ENCODE data around the gene RAD51B. TPM values are rescaled to one million over a fixed set of nuclear protein-coding genes. Genes with fewer than 3 reads are reported as not detected.

The RAD51B gene
- total and polyA plus RNA-seq, 2 donors (not counting 1 experiment from before 2014, with no cell fraction given): 4.6 to 16.3 TPM

DNA sequence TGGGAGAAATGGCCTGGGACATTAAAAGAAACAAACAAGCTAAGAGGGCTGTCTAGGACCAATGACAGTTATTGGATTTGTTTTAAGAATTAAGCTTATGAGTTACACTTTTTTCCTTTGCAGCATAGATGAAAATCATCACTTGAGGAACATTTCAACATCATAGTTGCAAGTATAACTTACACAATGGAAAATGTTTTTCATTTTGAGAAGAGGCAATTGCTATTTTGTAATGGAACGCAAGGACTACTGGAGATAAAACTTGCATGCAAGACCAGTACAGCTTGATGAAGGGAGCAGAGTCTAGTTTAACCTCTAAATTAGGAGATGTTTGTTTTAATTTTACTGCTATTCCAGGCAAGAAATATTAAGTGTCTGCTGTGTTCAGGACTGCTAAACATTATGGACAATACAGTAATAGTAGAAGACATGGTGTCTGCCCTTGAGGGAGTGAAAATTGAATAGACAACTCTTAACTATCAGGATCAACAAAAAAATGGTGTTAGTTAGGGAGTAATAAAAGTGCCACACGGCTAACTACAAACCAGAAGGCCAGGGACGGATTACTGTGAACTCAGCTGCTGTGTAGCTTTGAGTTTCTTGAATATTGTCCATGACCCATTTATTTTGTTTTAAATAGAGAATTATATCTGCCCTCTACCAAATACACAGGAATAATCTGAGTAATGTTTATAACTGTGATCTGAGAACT, 374.5 kb downstream of the RAD51B start:
- H2AFZ ChIP-seq (ENCODE audit: low read length): no peak overlapping the region

DNA sequence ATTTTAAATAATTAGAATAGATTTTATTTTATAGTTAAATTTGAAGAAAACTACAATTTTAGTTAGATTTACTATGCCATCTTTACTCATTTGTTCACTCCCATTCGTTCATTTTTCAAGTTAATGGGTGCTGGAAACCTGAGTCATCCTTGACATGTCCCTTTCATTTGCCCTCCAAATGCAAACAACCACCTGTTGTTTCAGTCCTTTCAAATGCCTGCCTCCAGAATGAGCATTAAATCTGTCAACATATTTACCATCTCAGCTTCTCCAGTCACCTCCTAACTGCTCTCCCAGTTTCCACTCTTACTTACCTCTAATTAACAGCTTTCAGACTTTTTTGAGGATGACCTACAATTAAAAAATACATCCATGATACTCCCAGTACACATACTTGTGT, 375.5 kb downstream of the RAD51B start:
- TF ChIP-seq EZH2 (IDR thresholded peaks at IDR 0.05; ENCODE audit: low read length, missing control alignments): no peak
- TF ChIP-seq, protein P1, sequence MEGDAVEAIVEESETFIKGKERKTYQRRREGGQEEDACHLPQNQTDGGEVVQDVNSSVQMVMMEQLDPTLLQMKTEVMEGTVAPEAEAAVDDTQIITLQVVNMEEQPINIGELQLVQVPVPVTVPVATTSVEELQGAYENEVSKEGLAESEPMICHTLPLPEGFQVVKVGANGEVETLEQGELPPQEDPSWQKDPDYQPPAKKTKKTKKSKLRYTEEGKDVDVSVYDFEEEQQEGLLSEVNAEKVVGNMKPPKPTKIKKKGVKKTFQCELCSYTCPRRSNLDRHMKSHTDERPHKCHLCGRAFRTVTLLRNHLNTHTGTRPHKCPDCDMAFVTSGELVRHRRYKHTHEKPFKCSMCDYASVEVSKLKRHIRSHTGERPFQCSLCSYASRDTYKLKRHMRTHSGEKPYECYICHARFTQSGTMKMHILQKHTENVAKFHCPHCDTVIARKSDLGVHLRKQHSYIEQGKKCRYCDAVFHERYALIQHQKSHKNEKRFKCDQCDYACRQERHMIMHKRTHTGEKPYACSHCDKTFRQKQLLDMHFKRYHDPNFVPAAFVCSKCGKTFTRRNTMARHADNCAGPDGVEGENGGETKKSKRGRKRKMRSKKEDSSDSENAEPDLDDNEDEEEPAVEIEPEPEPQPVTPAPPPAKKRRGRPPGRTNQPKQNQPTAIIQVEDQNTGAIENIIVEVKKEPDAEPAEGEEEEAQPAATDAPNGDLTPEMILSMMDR (conservative IDR thresholded peaks at IDR 0.05 in 1 of 2, IDR thresholded peaks at IDR 0.05 in 1 of 2; ENCODE audit: low read depth in 1 of 2, low read length in 2 of 2): no peak

More for the DNA sequence above, 374.5 kb downstream of the RAD51B start:
- Histone ChIP-seq H3K4me2 (ENCODE audit: extremely low read depth, insufficient read depth, low read length) (no peak overlapping the region), H3K79me2 (ENCODE audit: control insufficient read depth, insufficient read depth, low read length) (no peaks in the 10 kb centered on the region), H4K20me1 (ENCODE audit: control insufficient read depth, extremely low read depth, insufficient read depth, low read length) (no peaks in the 10 kb centered on the region), H3K9me3 (ENCODE audit: control insufficient read depth, insufficient read depth, low read depth, low read length) (no peaks in the 10 kb centered on the region), H3K27ac (ENCODE audit: insufficient read depth, low read length) (no peak overlapping the region), H3K36me3 (ENCODE audit: control insufficient read depth, insufficient read depth, low read length) (no peaks in the 10 kb centered on the region), H3K27me3 (ENCODE audit: control insufficient read depth, insufficient read depth, low read length) (no peaks in the 10 kb centered on the region), H3K4me3 (replicated peaks in 1 of 4; ENCODE audit: control extremely low read depth in 1 of 4, insufficient read depth in 1 of 4, low read depth in 3 of 4, low read length in 4 of 4) (no peak overlapping the region), H3K4me1 (ENCODE audit: control insufficient read depth, extremely low read depth, insufficient read depth, low read length) (no peaks in the 10 kb centered on the region), H3K9ac (ENCODE audit: insufficient read depth, low read length) (no peak overlapping the region)
- TF ChIP-seq EZH2 (IDR thresholded peaks at IDR 0.05; ENCODE audit: low read length, missing control alignments): no peak
- TF ChIP-seq, protein P1 (conservative IDR thresholded peaks at IDR 0.05 in 1 of 2, IDR thresholded peaks at IDR 0.05 in 1 of 2; ENCODE audit: low read depth in 1 of 2, low read length in 2 of 2): no peak
- DNase-seq (ENCODE audit: low read depth in 2 of 2): peak in 1 of 2 donors; percentile 42

DNA sequence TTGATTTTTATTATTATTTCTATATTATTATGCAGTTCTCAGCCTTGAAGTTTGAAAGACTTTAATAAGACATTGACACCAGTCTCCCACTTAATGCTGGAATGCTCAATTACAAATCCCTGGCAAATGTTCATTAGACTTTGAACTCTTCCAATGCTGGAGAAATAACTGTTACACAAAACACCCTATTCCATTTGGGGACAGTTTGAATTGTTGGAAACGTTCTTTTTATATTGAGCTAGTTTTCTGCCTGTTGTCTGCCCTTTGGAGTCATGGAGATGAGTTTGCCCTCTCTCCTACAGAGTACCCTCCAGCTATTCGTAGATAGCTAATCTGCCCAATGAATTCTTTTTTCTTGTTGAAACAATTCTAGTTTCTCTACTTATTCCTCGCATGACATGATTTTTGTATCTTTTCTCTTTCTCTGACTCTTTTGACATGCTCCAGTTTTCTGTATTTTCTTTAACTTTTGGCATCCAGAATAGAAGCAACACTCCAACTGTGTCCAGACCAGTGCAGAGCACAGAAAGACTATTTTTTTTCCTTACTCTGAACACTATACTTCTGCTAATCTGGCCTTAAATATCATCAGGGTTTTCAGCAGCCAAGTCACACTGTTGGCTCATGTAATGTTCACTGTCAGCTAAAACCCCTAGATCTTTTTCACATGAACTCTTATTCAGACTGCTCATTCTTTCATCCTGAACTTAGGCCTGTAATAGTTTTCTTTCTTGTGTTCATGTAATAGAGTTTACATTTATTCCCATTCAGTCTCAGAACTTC, 379.3 kb downstream of the RAD51B start:
- no peak overlapping the region for H3K9ac ChIP-seq (ENCODE audit: insufficient read depth, low read length)
- H3K79me2 ChIP-seq (ENCODE audit: control insufficient read depth, insufficient read depth, low read length): no peaks in the 10 kb centered on the region
- H3K4me1 ChIP-seq (ENCODE audit: control insufficient read depth, extremely low read depth, insufficient read depth, low read length): no peaks in the 10 kb centered on the region
- H4K20me1 ChIP-seq (ENCODE audit: control insufficient read depth, extremely low read depth, insufficient read depth, low read length): no peaks in the 10 kb centered on the region
- H3K27ac ChIP-seq (ENCODE audit: insufficient read depth, low read length): no peak overlapping the region
- peak in 1 of 2 donors; percentile 44 for DNase-seq (ENCODE audit: low read depth in 2 of 2)
- TF ChIP-seq, protein P1 (conservative IDR thresholded peaks at IDR 0.05 in 1 of 2, IDR thresholded peaks at IDR 0.05 in 1 of 2; ENCODE audit: low read depth in 1 of 2, low read length in 2 of 2): no peak
- TF ChIP-seq EZH2 (IDR thresholded peaks at IDR 0.05; ENCODE audit: low read length, missing control alignments): no peak
- H3K9me3 ChIP-seq (ENCODE audit: control insufficient read depth, insufficient read depth, low read depth, low read length): no peaks in the 10 kb centered on the region
- H3K4me3 ChIP-seq (replicated peaks in 1 of 4; ENCODE audit: control extremely low read depth in 1 of 4, insufficient read depth in 1 of 4, low read depth in 3 of 4, low read length in 4 of 4): no peak overlapping the region
- H3K27me3 ChIP-seq (ENCODE audit: control insufficient read depth, insufficient read depth, low read length): no peaks in the 10 kb centered on the region
- H2AFZ ChIP-seq (ENCODE audit: low read length): no peak overlapping the region
- no peaks in the 10 kb centered on the region for H3K36me3 ChIP-seq (ENCODE audit: control insufficient read depth, insufficient read depth, low read length)
- H3K4me2 ChIP-seq (ENCODE audit: extremely low read depth, insufficient read depth, low read length): no peak overlapping the region

More for the DNA sequence above, 375.5 kb downstream of the RAD51B start:
- Histone ChIP-seq H3K36me3 (ENCODE audit: control insufficient read depth, insufficient read depth, low read length) (no peaks in the 10 kb centered on the region), H3K9ac (ENCODE audit: insufficient read depth, low read length) (no peak overlapping the region), H2AFZ (ENCODE audit: low read length) (no peak overlapping the region), H3K4me3 (replicated peaks in 1 of 4; ENCODE audit: control extremely low read depth in 1 of 4, insufficient read depth in 1 of 4, low read depth in 3 of 4, low read length in 4 of 4) (no peak overlapping the region), H3K9me3 (ENCODE audit: control insufficient read depth, insufficient read depth, low read depth, low read length) (no peaks in the 10 kb centered on the region), H4K20me1 (ENCODE audit: control insufficient read depth, extremely low read depth, insufficient read depth, low read length) (no peaks in the 10 kb centered on the region), H3K27me3 (ENCODE audit: control insufficient read depth, insufficient read depth, low read length) (no peaks in the 10 kb centered on the region), H3K4me2 (ENCODE audit: extremely low read depth, insufficient read depth, low read length) (no peak overlapping the region), H3K4me1 (ENCODE audit: control insufficient read depth, extremely low read depth, insufficient read depth, low read length) (no peaks in the 10 kb centered on the region), H3K79me2 (ENCODE audit: control insufficient read depth, insufficient read depth, low read length) (no peaks in the 10 kb centered on the region), H3K27ac (ENCODE audit: insufficient read depth, low read length) (no peak overlapping the region)
- no peak for DNase-seq (ENCODE audit: low read depth in 2 of 2)
